PC-9 (cell line): ENCODE results near the gene SUSD2. TPM values are rescaled to one million over a fixed set of nuclear protein-coding genes. Genes with fewer than 3 reads are reported as not detected.

Source experiments
- BruUV-seq: library from RNA; stranded (reverse); fragments of 400-500 nt; replicated peaks from 2 replicates; lab custom pipeline; 2021; lab: Mats Ljungman, UMichigan
- CTCF ChIA-PET: fragments of 300-600 bp; sonication (Branson Sonifier 250); formaldehyde crosslinking; loops from one replicate; lab custom pipeline; 2022; ENCODE audit warnings: antibody characterized with exemption; lab: Charles Lee
- POLR2A ChIA-PET: fragments of 300-600 bp; sonication (Branson Sonifier 250); formaldehyde crosslinking; loops from one replicate; lab custom pipeline; 2022; ENCODE audit warnings: antibody characterized with exemption; ENCODE audit not compliant: unreplicated experiment; lab: Charles Lee
- DNase-seq, 2 experiments: peaks; one replicate each; pipeline versions ENCODE4 v3.0.0 to v3.0.0-alpha.2; 2015 to 2022; ENCODE audit warnings: mixed read lengths in 1 of 2
- H2AFZ ChIP-seq: fragments of 200-600 bp; sonication (generic); 2 replicates; pipeline ENCODE4 v1.8.1; 2017; ENCODE audit warnings: antibody characterized with exemption
- H3F3A ChIP-seq: fragments of 200-600 bp; sonication (generic); 2 replicates; pipeline ENCODE4 v1.8.1; 2017; ENCODE audit warnings: antibody characterized with exemption, mild to moderate bottlenecking, low read depth; ENCODE audit not compliant: insufficient read depth
- H3K27ac ChIP-seq: fragments of 200-600 bp; sonication (generic); 2 replicates; pipeline ENCODE4 v1.6.1; 2016; ENCODE audit warnings: mixed run types
- H3K27me3 ChIP-seq: fragments of 200-600 bp; sonication (generic); 2 replicates; pipeline ENCODE4 v1.6.1; 2016; ENCODE audit warnings: low read depth, mixed run types; ENCODE audit not compliant: insufficient read depth
- H3K36me3 ChIP-seq: fragments of 200-600 bp; sonication (generic); 2 replicates; pipeline ENCODE4 v1.6.1; 2016; ENCODE audit warnings: low read depth, mixed run types
- H3K4me1 ChIP-seq: fragments of 200-600 bp; sonication (generic); replicated peaks from 2 replicates; pipeline ENCODE4 v1.6.1; 2016; ENCODE audit warnings: mixed run types; ENCODE audit not compliant: insufficient read depth
- H3K4me2 ChIP-seq: fragments of 200-600 bp; sonication (generic); 2 replicates; pipeline ENCODE4 v1.6.1; 2017; ENCODE audit warnings: mixed run types
- H3K4me3 ChIP-seq: fragments of 200-600 bp; sonication (generic); 2 replicates; pipeline ENCODE4 v1.6.1; 2016; ENCODE audit warnings: mixed run types
- H3K79me2 ChIP-seq: fragments of 200-600 bp; sonication (generic); 2 replicates; pipeline ENCODE4 v1.6.1; 2017; ENCODE audit warnings: low read depth, mixed run types
- H3K9me2 ChIP-seq: fragments of 200-600 bp; sonication (generic); 2 replicates; pipeline ENCODE4 v1.8.1; 2017; ENCODE audit warnings: mild to moderate bottlenecking; ENCODE audit not compliant: insufficient read depth
- H3K9me3 ChIP-seq: fragments of 200-600 bp; sonication (generic); 2 replicates; pipeline ENCODE4 v1.8.1; 2016; ENCODE audit warnings: low read depth; ENCODE audit not compliant: insufficient read depth
- H4K20me1 ChIP-seq: fragments of 200-600 bp; sonication (generic); 2 replicates; pipeline ENCODE4 v1.8.1; 2017; ENCODE audit not compliant: insufficient read depth
- CTCF ChIP-seq: fragments of 200-600 bp; sonication (generic); conservative IDR thresholded peaks from 2 replicates; pipeline ENCODE4 v1.6.1; 2017; ENCODE audit warnings: mixed run types, antibody characterized with exemption, mild to moderate bottlenecking, moderate library complexity
- EZH2 ChIP-seq: fragments of 200-600 bp; sonication (generic); IDR thresholded peaks from 2 replicates; pipeline ENCODE4 v1.8.0; 2017; ENCODE audit warnings: antibody characterized with exemption, low read depth
- intact Hi-C: fragments of 100-400 bp; cut with micrococcal nuclease; formaldehyde crosslinking; loops from one replicate; pipeline ENCODE4 v1.10.0; 2022; ENCODE audit not compliant: unreplicated experiment
- total RNA-seq: library from RNA; stranded (reverse); gene quantifications from 2 replicates; pipeline ENCODE4 v1.2.3, GENCODE V29; 2021

SUSD2 gene
- total RNA-seq, 1 experiment from 2014 or later, result 5.5 TPM

GRCh38 chr22:24183321-24184031 lies 2.2 kb downstream of the SUSD2 start:
- no peaks in the 10 kb centered on the region for H3K9me3 ChIP-seq
- H3F3A ChIP-seq, result peaks cover 10% of the 10 kb centered on the region; the same call in 1 of the 2 replicates
- H3K4me2 ChIP-seq, result no peak overlapping the region
- TF ChIP-seq EZH2 (no peak), CTCF (no peak)
- no peaks in the 10 kb centered on the region for H3K9me2 ChIP-seq
- CTCF ChIA-PET, result no interaction called here
- H3K36me3 ChIP-seq, result no peaks in the 10 kb centered on the region
- POLR2A ChIA-PET, result no interaction called here
- no peak overlapping the region for H2AFZ ChIP-seq
- no peak overlapping the region for H3K27ac ChIP-seq
- H3K79me2 ChIP-seq, result no peaks in the 10 kb centered on the region
- peak; percentile 8 to 46 for DNase-seq
- BruUV-seq, result no TSS peak
- no peak overlapping the region for H3K4me3 ChIP-seq
- peaks cover 14% of the 10 kb centered on the region for H3K4me1 ChIP-seq
- H3K27me3 ChIP-seq, result no peaks in the 10 kb centered on the region
- intact Hi-C loops, result loop anchor here (10.0 kb wide), 1 partner anchor 319 kb away; no protein-coding TSS in a partner anchor
- no peaks in the 10 kb centered on the region for H4K20me1 ChIP-seq

GRCh38 chr22:24184057-24184798 lies 2.9 kb downstream of the SUSD2 start:
- H3F3A ChIP-seq, result peaks cover 8% of the 10 kb centered on the region; the same call in 1 of the 2 replicates
- TF ChIP-seq CTCF, result no peak
- no peak for TF ChIP-seq EZH2
- H3K79me2 ChIP-seq, result no peaks in the 10 kb centered on the region
- H3K4me2 ChIP-seq, result no peak overlapping the region
- ChIA-PET CTCF (no interaction called here), POLR2A (no interaction called here)
- H3K4me1 ChIP-seq, result peaks cover 20% of the 10 kb centered on the region
- intact Hi-C loops, result loop anchor here (10.0 kb wide), 1 partner anchor 319 kb away; no protein-coding TSS in a partner anchor
- no peak overlapping the region for H2AFZ ChIP-seq
- no peaks in the 10 kb centered on the region for H4K20me1 ChIP-seq
- no peak overlapping the region for H3K27ac ChIP-seq
- DNase-seq, result no peak
- H3K9me2 ChIP-seq, result no peaks in the 10 kb centered on the region
- no peaks in the 10 kb centered on the region for H3K9me3 ChIP-seq
- H3K4me3 ChIP-seq, result no peak overlapping the region
- H3K36me3 ChIP-seq, result no peaks in the 10 kb centered on the region
- no TSS peak for BruUV-seq
- no peaks in the 10 kb centered on the region for H3K27me3 ChIP-seq

DNA sequence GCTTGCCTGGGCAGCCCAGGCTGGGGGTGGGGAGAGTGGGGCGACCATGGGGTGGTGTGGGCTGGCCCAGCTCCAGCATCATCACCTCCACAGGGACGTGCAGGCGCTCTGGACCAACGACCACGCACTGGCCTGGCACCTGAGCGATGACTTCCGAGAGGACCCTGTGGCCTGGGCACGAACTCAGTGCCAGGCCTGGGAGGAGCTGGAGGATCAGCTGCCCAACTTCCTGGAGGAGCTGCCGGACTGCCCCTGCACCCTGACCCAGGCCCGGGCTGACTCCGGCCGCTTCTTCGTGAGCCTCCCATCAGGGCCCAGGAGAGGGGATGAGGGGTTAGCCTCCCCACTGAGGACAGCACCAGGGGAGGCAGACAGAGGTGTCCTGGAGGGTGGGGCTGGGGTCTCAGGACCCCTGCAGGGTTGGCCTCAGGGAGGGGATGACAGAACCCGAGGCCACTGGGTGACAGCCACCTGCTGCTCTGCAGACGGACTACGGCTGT lies 3.8 kb downstream of the SUSD2 start:
- ChIA-PET CTCF (no interaction called here), POLR2A (no interaction called here)
- Histone ChIP-seq H3K4me3 (no peak overlapping the region), H3K79me2 (no peaks in the 10 kb centered on the region), H3K9me2 (no peaks in the 10 kb centered on the region), H3K36me3 (no peaks in the 10 kb centered on the region), H3K4me1 (peaks cover 24% of the 10 kb centered on the region), H2AFZ (no peak overlapping the region), H3K27ac (no peak overlapping the region), H3F3A (peaks cover 8% of the 10 kb centered on the region; the same call in 1 of the 2 replicates), H3K27me3 (no peaks in the 10 kb centered on the region), H3K4me2 (no peak overlapping the region), H4K20me1 (no peaks in the 10 kb centered on the region), H3K9me3 (no peaks in the 10 kb centered on the region)
- no TSS peak for BruUV-seq
- TF ChIP-seq CTCF (no peak), EZH2 (no peak)
- no peak for DNase-seq
- intact Hi-C loops, result loop anchor here (10.0 kb wide), 1 partner anchor 320 kb away; no protein-coding TSS in a partner anchor
